ENCODE measurements around the gene TMEM91. TPM values are rescaled to one million over a fixed set of nuclear protein-coding genes. Genes with fewer than 3 reads are reported as not detected.
A peak's percentile ranks its signal among the peaks of the same experiment; 100 is the strongest.

Gene TMEM91
- 2.0 and 8.1 TPM in 2 replicates for total RNA-seq (ENCODE audit: low replicate concordance)
- long read RNA-seq, partial matches to known transcripts, result 0 of 1 reads
- long read RNA-seq, other reads (novel, unspliced or antisense), result 1 of 1 reads

DNA sequence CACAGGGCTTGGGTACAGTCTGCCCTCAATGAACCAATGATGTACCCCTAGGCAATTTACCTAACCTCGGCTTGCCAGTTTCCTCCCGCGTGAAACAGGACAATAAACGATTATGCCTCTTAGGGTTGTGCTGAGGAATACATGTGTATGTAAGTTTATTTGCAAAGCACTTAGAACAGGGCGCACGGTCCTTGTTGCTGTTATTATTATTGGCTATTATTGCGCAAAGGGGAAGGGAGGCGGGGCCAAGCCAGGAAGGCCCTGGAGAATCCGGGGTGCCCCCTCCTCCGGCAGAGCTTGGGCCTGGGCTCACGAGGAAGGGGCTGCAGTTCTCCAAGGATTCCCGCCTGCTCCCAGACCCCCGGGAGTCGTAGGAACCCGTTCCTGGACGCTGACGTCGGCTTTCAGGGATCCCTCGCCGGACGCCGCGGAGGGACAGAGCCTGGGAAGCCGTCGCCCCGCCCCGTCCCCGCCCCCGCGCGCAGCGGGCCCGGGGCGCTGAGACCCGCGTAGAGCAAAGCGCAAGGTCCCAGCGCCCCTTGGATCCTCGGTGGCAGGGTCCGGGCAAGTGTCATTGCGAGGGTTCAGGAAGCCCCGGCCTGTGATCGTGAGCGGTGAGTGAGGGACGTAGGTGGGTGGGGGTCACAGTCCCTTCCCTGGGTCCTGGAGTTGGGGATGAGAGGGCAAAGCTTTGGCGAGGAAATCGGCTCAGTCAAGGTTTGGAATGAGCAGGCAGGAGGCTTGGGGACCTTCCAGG, at the start of gene TMEM91:
TSS of gene TMEM91 (plus strand) at position 293 of the 757 bp plus-strand sequence. CDS start 1,777 bp downstream, outside the sequence.
- H3K36me3 Mint-ChIP-seq, result no peaks in the 10 kb centered on the region
- DNase-seq (ENCODE audit: extremely low spot score, unreplicated experiment), result no peak
- H3K9me3 Mint-ChIP-seq, result no peaks in the 10 kb centered on the region
- H3K4me3 Mint-ChIP-seq, result peak within 1 kb of the TSS; percentile 86
- no peaks in the 10 kb centered on the region for H3K27me3 Mint-ChIP-seq
- peak within 1 kb of the TSS; percentile 42 for H3K27ac Mint-ChIP-seq
- TF ChIP-seq, protein P1, sequence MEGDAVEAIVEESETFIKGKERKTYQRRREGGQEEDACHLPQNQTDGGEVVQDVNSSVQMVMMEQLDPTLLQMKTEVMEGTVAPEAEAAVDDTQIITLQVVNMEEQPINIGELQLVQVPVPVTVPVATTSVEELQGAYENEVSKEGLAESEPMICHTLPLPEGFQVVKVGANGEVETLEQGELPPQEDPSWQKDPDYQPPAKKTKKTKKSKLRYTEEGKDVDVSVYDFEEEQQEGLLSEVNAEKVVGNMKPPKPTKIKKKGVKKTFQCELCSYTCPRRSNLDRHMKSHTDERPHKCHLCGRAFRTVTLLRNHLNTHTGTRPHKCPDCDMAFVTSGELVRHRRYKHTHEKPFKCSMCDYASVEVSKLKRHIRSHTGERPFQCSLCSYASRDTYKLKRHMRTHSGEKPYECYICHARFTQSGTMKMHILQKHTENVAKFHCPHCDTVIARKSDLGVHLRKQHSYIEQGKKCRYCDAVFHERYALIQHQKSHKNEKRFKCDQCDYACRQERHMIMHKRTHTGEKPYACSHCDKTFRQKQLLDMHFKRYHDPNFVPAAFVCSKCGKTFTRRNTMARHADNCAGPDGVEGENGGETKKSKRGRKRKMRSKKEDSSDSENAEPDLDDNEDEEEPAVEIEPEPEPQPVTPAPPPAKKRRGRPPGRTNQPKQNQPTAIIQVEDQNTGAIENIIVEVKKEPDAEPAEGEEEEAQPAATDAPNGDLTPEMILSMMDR (conservative IDR thresholded peaks at IDR 0.05), result no peak
- H3K4me1 Mint-ChIP-seq (ENCODE audit: unreplicated experiment), result peaks cover 12% of the 10 kb centered on the region

DNA sequence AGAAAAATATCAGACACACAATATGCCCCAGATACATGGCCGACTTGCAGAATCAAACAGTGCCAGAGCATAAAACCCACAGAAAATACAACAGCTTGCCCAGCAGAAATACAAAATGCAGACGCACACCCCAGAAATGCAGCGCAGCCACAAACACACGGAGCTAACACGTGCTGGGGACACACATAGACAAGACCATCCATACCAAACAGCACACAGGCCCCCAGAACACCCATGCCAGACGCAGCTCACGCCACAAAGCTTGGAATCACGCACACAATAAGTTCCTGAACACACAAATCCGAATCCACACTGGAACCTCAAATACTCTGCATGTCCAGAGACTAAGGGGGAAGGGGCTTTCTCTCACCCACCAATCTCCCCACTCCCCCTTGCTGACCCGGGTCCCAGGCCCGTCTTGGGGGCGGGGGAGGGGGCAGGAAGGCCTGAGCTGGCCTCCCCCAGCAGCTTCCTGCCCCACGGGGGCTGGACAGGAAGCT, 49.2 kb upstream of the TMEM91 start:
- TF ChIP-seq, protein P1 (conservative IDR thresholded peaks at IDR 0.05), result no peak
- peaks cover 48% of the 10 kb centered on the region for H3K4me1 Mint-ChIP-seq (ENCODE audit: unreplicated experiment)
- peaks cover 35% of the 10 kb centered on the region for H3K27me3 Mint-ChIP-seq
- H3K9me3 Mint-ChIP-seq, result no peaks in the 10 kb centered on the region
- peak overlapping the region; percentile 14 for H3K27ac Mint-ChIP-seq
- peak overlapping the region; percentile 1 for H3K4me3 Mint-ChIP-seq
- H3K36me3 Mint-ChIP-seq, result no peaks in the 10 kb centered on the region
- no peak for DNase-seq (ENCODE audit: extremely low spot score, unreplicated experiment)

DNA sequence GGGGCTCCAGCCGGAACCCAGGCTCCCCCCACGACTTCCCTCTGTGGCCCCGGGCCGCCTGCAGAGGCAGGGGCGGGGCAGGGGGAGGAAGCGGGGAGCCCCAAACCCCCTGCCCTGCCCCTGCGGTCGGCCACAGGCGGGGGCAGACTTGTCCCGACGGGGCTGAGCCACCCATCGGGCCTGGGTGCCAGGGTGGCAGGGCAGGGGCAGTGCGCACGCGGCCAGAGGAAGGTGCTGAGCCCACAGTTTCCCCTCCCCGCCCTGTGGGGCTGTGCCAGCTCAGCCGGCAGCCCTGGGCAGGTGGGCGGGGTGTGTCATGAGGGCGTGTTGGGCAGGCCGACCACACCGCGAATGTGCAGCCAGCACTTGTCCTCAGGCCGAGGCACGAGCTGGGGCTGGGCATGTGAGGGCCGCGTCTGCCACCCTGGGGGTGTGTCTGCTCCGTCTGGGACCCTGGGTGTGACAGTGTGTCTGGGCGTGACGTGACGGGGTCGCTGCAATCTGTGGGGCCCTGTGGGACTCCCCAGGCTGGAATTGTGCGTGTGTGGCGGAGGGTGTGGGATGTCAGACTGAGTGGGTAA, 48.7 kb upstream of the TMEM91 start:
- H3K4me3 Mint-ChIP-seq, result peak overlapping the region; percentile 15
- H3K27me3 Mint-ChIP-seq, result peaks cover 38% of the 10 kb centered on the region

DNA sequence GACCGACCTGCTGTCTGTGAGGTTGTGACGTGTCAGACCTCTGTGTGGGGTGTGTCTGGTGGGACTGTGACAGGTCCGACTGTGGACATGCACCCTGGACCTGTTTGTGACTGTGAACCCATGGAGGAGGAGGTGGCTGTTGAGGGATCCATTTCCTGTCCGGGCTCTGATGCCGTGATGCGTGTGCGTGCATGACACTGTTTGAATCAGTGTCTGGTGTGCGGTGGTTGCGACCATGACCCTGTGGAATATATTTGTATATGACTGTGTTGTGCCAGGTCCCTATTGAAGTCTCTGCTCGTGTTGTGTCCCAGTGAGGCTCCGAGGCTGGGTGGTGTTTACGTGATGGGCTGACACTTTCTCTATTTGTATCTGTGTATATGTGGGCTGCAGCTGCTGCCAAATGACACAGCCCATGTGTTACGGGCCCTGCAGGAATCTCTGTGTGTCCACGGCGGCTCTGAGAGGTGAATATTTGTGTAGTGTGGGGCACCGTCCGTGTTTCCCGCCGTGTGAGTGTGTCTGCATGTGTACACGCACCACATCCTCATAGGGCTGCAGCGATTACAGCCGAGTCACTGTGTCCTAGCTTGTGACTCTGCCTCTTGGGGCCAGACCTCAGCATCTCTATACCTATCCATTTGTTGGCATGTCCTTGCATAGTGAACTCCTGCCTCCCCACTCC, 48.0 kb upstream of the TMEM91 start:
- TF ChIP-seq, protein P1 (conservative IDR thresholded peaks at IDR 0.05), result no peak
- H3K27ac Mint-ChIP-seq, result peak overlapping the region; percentile 50
- H3K27me3 Mint-ChIP-seq, result peaks cover 38% of the 10 kb centered on the region
- H3K36me3 Mint-ChIP-seq, result no peaks in the 10 kb centered on the region
- H3K9me3 Mint-ChIP-seq, result no peaks in the 10 kb centered on the region
- no peak for DNase-seq (ENCODE audit: extremely low spot score, unreplicated experiment)
- H3K4me1 Mint-ChIP-seq (ENCODE audit: unreplicated experiment), result peaks cover 40% of the 10 kb centered on the region
- H3K4me3 Mint-ChIP-seq, result peak overlapping the region; percentile 15

More for the DNA sequence above, 48.7 kb upstream of the TMEM91 start:
- DNase-seq (ENCODE audit: extremely low spot score, unreplicated experiment), result no peak
- H3K36me3 Mint-ChIP-seq, result no peaks in the 10 kb centered on the region
- H3K9me3 Mint-ChIP-seq, result no peaks in the 10 kb centered on the region
- H3K27ac Mint-ChIP-seq, result peak overlapping the region; percentile 50
- peaks cover 47% of the 10 kb centered on the region for H3K4me1 Mint-ChIP-seq (ENCODE audit: unreplicated experiment)
- TF ChIP-seq, protein P1 (conservative IDR thresholded peaks at IDR 0.05), result no peak

DNA sequence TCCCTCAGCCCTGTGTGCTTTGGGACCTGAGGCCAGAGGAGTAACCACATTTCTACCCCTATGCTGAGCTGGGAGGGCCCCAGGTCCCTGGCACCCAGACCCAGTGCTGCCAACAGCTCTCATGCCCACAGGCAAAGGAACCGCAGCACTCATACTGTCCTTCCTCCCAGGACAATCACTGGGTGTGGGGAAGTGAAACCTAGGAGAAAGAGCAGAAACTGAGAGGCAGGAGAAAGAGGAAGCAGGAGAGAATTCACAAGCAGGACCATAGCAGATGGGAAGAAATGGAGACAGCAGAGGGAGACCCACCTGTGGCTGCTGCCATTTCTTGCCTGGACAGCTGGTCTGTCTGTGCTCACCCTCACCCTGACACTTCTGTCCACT, 47.5 kb upstream of the TMEM91 start:
- H3K27me3 Mint-ChIP-seq, result peaks cover 38% of the 10 kb centered on the region
- no peaks in the 10 kb centered on the region for H3K36me3 Mint-ChIP-seq
- no peaks in the 10 kb centered on the region for H3K9me3 Mint-ChIP-seq
- TF ChIP-seq, protein P1 (conservative IDR thresholded peaks at IDR 0.05), result no peak
- H3K4me3 Mint-ChIP-seq, result no peak overlapping the region
- H3K4me1 Mint-ChIP-seq (ENCODE audit: unreplicated experiment), result peaks cover 39% of the 10 kb centered on the region
- no peak for DNase-seq (ENCODE audit: extremely low spot score, unreplicated experiment)
- peak overlapping the region; percentile 50 for H3K27ac Mint-ChIP-seq
